Neural cell (in vitro differentiated cells): ENCODE results near the gene CRYGN. TPM values are rescaled to one million over a fixed set of nuclear protein-coding genes. Genes with fewer than 3 reads are reported as not detected.
A peak's percentile ranks its signal among the peaks of the same experiment; 100 is the strongest.

Source experiments
- H2AFZ ChIP-seq: fragments of 200-600, 300-800 bp; sonication (generic), shearing (Covaris generic); 2 replicates; pipeline ENCODE4 v1.6.0; 2014; ENCODE audit warnings: low read depth, mild to moderate bottlenecking, antibody characterized with exemption, low read length, moderate library complexity
- H3F3A ChIP-seq: fragments of 200-600 bp; shearing (Covaris generic); 2 replicates; pipeline ENCODE4 v1.6.1; 2016; ENCODE audit warnings: mild to moderate bottlenecking, moderate library complexity, mixed read lengths, antibody characterized with exemption, low read length; ENCODE audit not compliant: insufficient read depth, poor library complexity, severe bottlenecking
- H3K27ac ChIP-seq: fragments of 200-600, 300-800 bp; sonication (generic), shearing (Covaris generic); 2 replicates; pipeline ENCODE4 v1.5.1; 2014; ENCODE audit warnings: mild to moderate bottlenecking, low read length, moderate library complexity
- H3K27me3 ChIP-seq: fragments of 300-800, 200-600 bp; sonication (generic), shearing (Covaris generic); 2 replicates; pipeline ENCODE4 v1.6.0; 2014; ENCODE audit warnings: mild to moderate bottlenecking, low read depth, low read length, moderate library complexity; ENCODE audit not compliant: insufficient read depth
- H3K36me3 ChIP-seq: fragments of 300-800, 200-600 bp; sonication (generic), shearing (Covaris generic); 2 replicates; pipeline ENCODE4 v1.5.1; 2014; ENCODE audit warnings: mild to moderate bottlenecking, antibody characterized with exemption, low read length, moderate library complexity; ENCODE audit not compliant: insufficient read depth
- H3K4me2 ChIP-seq: fragments of 300-800, 200-600 bp; sonication (generic), shearing (Covaris generic); 2 replicates; pipeline ENCODE4 v1.6.0; 2014; ENCODE audit warnings: mild to moderate bottlenecking, low read length
- H3K4me3 ChIP-seq: fragments of 300-800, 200-600 bp; sonication (generic), shearing (Covaris generic); 2 replicates; pipeline ENCODE4 v1.5.1; 2014; ENCODE audit warnings: mild to moderate bottlenecking, low read length, moderate library complexity
- H3K79me2 ChIP-seq: fragments of 200-600 bp; shearing (Covaris generic); replicated peaks from 2 replicates; pipeline ENCODE4 v1.6.0; 2014; ENCODE audit warnings: mild to moderate bottlenecking, low read length, moderate library complexity; ENCODE audit not compliant: insufficient read depth
- H3K9ac ChIP-seq: fragments of 300-800, 200-600 bp; sonication (generic), shearing (Covaris generic); 2 replicates; pipeline ENCODE4 v1.6.1; 2016; ENCODE audit warnings: mild to moderate bottlenecking, low read length, mixed read lengths
- H3K9me2 ChIP-seq: fragments of 200-600 bp; shearing (Covaris generic); 2 replicates; pipeline ENCODE4 v1.6.1; 2016; ENCODE audit warnings: mild to moderate bottlenecking, low read length, mixed read lengths; ENCODE audit not compliant: insufficient read depth
- H3K9me3 ChIP-seq: fragments of 200-600, 300-800 bp; sonication (generic), shearing (Covaris generic); 2 replicates; pipeline ENCODE4 v1.6.1; 2016; ENCODE audit warnings: mild to moderate bottlenecking, mixed run types, low read length, moderate library complexity, mixed read lengths
- H4K20me1 ChIP-seq: fragments of 200-600 bp; shearing (Covaris generic); 2 replicates; pipeline ENCODE4 v1.6.1; 2016; ENCODE audit warnings: mild to moderate bottlenecking, mixed run types; ENCODE audit not compliant: insufficient read depth
- EP300 ChIP-seq: fragments of 450-650 bp; conservative IDR thresholded peaks from 2 replicates; pipeline ENCODE4 v1.6.1; 2014; ENCODE audit warnings: antibody characterized with exemption, mild to moderate bottlenecking, moderate library complexity; ENCODE audit not compliant: poor library complexity, severe bottlenecking
- EZH2 ChIP-seq: fragments of 200-600, 300-800 bp; shearing (Covaris generic), sonication (generic); IDR thresholded peaks from 2 replicates; pipeline ENCODE4 v1.6.1; 2014; ENCODE audit warnings: antibody characterized with exemption, low read length, borderline replicate concordance, mild to moderate bottlenecking; ENCODE audit not compliant: insufficient read depth, poor library complexity, severe bottlenecking
- MXI1 ChIP-seq: fragments of 450-650 bp; conservative IDR thresholded peaks from 2 replicates; pipeline ENCODE4 v1.6.1; 2014; ENCODE audit warnings: antibody characterized with exemption, mild to moderate bottlenecking; ENCODE audit not compliant: poor library complexity, severe bottlenecking
- POLR2AphosphoS5 ChIP-seq: IDR thresholded peaks from 2 replicates; pipeline ENCODE4 v1.6.1; 2012
- RAD21 ChIP-seq: fragments of 450-650 bp; conservative IDR thresholded peaks from 2 replicates; pipeline ENCODE4 v1.6.1; 2014; ENCODE audit warnings: antibody characterized with exemption, mild to moderate bottlenecking, moderate library complexity
- SMC3 ChIP-seq: fragments of 450-650 bp; conservative IDR thresholded peaks from 2 replicates; pipeline ENCODE4 v1.6.1; 2014; ENCODE audit warnings: antibody characterized with exemption, mild to moderate bottlenecking, moderate library complexity; ENCODE audit not compliant: poor library complexity
- TAF1 ChIP-seq: IDR thresholded peaks from 2 replicates; pipeline ENCODE4 v1.6.1; 2012; ENCODE audit warnings: low read depth
- polyA plus RNA-seq: library from polyadenylated mRNA; depleted of rRNA; stranded (reverse); fragments of >200 nt; gene quantifications from 2 replicates; pipeline ENCODE4 v1.2.3, GENCODE V29; 2014
- TF ChIP-seq, protein P1 (sequence below): IDR thresholded peaks from 2 replicates; pipeline ENCODE4 v1.6.1; 2012; ENCODE audit warnings: borderline replicate concordance
- TF ChIP-seq, protein P2 (sequence below): fragments of 450-650 bp; IDR thresholded peaks from 2 replicates; pipeline ENCODE4 v1.5.1; 2014; ENCODE audit warnings: antibody characterized with exemption, mild to moderate bottlenecking, moderate library complexity; ENCODE audit not compliant: poor library complexity, severe bottlenecking

Gene CRYGN
- polyA plus RNA-seq, 1 donor from 2014 or later: not detected

DNA sequence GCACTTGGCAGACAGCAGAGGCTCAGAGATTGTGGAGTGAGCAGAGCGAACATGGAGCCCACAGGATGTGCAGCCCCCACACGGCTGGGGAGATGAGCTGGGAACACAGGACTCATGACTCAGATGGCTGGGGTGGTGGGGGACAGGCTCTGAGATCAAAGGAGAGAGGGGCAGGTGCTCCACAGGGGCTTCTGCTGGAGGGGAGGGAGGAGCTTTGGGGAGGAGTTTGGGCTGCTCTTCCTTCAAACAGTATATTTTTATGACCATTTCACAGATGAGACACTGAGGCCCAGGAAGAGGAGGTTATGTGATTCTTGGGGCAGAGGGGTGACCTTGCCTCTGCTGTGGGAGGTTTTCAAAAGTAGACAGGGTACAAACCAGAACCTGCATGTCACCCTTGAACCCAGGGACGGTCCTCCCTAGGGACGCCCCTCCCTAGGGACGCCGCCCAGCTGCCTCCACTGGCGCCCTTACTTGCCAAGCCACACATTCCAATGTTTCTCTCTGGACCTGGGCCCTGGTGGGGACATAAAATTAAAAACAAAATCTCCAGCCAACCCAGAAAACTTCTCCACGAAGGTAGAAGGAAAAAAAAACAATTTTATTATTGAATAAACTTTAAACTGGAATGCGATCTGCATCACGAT, 981 bp upstream of the CRYGN start:
- TF ChIP-seq SMC3: no peak
- TF ChIP-seq, protein P1, sequence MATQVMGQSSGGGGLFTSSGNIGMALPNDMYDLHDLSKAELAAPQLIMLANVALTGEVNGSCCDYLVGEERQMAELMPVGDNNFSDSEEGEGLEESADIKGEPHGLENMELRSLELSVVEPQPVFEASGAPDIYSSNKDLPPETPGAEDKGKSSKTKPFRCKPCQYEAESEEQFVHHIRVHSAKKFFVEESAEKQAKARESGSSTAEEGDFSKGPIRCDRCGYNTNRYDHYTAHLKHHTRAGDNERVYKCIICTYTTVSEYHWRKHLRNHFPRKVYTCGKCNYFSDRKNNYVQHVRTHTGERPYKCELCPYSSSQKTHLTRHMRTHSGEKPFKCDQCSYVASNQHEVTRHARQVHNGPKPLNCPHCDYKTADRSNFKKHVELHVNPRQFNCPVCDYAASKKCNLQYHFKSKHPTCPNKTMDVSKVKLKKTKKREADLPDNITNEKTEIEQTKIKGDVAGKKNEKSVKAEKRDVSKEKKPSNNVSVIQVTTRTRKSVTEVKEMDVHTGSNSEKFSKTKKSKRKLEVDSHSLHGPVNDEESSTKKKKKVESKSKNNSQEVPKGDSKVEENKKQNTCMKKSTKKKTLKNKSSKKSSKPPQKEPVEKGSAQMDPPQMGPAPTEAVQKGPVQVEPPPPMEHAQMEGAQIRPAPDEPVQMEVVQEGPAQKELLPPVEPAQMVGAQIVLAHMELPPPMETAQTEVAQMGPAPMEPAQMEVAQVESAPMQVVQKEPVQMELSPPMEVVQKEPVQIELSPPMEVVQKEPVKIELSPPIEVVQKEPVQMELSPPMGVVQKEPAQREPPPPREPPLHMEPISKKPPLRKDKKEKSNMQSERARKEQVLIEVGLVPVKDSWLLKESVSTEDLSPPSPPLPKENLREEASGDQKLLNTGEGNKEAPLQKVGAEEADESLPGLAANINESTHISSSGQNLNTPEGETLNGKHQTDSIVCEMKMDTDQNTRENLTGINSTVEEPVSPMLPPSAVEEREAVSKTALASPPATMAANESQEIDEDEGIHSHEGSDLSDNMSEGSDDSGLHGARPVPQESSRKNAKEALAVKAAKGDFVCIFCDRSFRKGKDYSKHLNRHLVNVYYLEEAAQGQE: no peak
- TF ChIP-seq, protein P2, sequence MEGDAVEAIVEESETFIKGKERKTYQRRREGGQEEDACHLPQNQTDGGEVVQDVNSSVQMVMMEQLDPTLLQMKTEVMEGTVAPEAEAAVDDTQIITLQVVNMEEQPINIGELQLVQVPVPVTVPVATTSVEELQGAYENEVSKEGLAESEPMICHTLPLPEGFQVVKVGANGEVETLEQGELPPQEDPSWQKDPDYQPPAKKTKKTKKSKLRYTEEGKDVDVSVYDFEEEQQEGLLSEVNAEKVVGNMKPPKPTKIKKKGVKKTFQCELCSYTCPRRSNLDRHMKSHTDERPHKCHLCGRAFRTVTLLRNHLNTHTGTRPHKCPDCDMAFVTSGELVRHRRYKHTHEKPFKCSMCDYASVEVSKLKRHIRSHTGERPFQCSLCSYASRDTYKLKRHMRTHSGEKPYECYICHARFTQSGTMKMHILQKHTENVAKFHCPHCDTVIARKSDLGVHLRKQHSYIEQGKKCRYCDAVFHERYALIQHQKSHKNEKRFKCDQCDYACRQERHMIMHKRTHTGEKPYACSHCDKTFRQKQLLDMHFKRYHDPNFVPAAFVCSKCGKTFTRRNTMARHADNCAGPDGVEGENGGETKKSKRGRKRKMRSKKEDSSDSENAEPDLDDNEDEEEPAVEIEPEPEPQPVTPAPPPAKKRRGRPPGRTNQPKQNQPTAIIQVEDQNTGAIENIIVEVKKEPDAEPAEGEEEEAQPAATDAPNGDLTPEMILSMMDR: no peak
- no peak for TF ChIP-seq TAF1
- no peak for TF ChIP-seq RAD21
- TF ChIP-seq POLR2AphosphoS5: no peak
- TF ChIP-seq MXI1: no peak
- TF ChIP-seq EP300: no peak
- TF ChIP-seq EZH2: no peak
- H3K27me3 ChIP-seq: peaks cover 15% of the 10 kb centered on the region
- H3K4me3 ChIP-seq: no peak overlapping the region
- no peaks in the 10 kb centered on the region for H3K9me2 ChIP-seq
- no peak overlapping the region for H3K9ac ChIP-seq
- H3K79me2 ChIP-seq: no peaks in the 10 kb centered on the region
- no peaks in the 10 kb centered on the region for H3K9me3 ChIP-seq
- H3F3A ChIP-seq: no peaks in the 10 kb centered on the region
- no peaks in the 10 kb centered on the region for H4K20me1 ChIP-seq
- H3K36me3 ChIP-seq: no peaks in the 10 kb centered on the region
- H3K27ac ChIP-seq: no peak overlapping the region
- H3K4me2 ChIP-seq: no peak overlapping the region
- no peak overlapping the region for H2AFZ ChIP-seq

DNA sequence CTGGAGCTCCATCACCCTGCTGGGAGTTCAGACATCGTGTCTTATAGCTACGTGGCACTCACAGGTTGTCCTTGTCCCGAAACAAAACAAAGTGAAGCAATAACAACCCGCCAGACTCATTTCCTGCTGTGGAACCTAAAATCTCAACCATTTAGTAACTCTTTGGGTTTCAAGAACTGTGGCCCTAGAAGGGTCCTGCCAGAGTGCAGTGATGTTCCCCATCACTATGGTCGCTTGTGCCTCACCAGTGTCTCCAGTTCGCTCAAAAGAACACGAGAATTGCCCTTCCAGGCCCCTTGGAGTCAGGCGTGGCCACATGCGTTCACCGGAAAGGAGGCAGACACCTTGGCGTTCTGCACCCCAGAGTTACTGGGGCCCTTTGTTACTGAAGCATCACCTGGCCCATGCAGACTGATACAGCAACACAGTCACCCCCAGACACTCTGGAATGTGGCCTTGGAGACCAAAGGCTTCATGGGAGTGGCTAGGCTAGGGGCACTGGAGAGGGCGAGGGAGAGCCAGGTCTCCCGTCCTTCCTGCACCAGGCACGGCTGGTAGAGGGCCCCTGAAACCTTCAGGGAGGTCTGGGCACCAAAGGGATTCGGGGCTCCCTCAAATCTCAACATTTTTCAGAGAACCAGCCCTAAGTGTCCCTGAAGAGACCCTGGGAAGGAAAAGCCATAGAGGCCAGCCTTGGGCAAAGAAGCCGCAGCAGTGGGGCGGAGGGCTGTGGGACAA, 908 bp downstream of the CRYGN start:
- Histone ChIP-seq H3K9me2 (no peaks in the 10 kb centered on the region), H4K20me1 (no peaks in the 10 kb centered on the region), H3K4me3 (peak overlapping the region; percentile 56), H3K9ac (no peak overlapping the region), H3F3A (no peaks in the 10 kb centered on the region), H3K36me3 (no peaks in the 10 kb centered on the region), H3K27me3 (peaks cover 15% of the 10 kb centered on the region), H3K9me3 (no peaks in the 10 kb centered on the region), H3K79me2 (no peaks in the 10 kb centered on the region), H3K27ac (no peak overlapping the region), H2AFZ (no peak overlapping the region), H3K4me2 (no peak overlapping the region)
- TF ChIP-seq SMC3 (no peak), TAF1 (no peak)
- TF ChIP-seq, protein P1: no peak
